Sigmoid colon (tissue), 7 donors: ENCODE data around the gene ARHGAP10. TPM values are rescaled to one million over a fixed set of nuclear protein-coding genes. Genes with fewer than 3 reads are reported as not detected.

Experiments
- DNase-seq: peaks from one replicate; pipeline ENCODE4 v3.0.0-alpha.2; 2019
- H3K27ac ChIP-seq, 4 donors: fragments of 200-600 bp; sonication (generic); one replicate each; pipeline ENCODE4 v1.5.1; 2016 to 2019; ENCODE audit warnings: mild to moderate bottlenecking in 1 of 4
- H3K27me3 ChIP-seq, 3 donors: fragments of 200-600 bp; sonication (generic); one replicate each; pipeline ENCODE4 v1.5.1; 2019; ENCODE audit warnings: mild to moderate bottlenecking in 1 of 3
- H3K36me3 ChIP-seq, 4 donors: fragments of 200-600 bp; sonication (generic); one replicate each; pipeline ENCODE4 v1.5.1; 2016 to 2019
- H3K4me1 ChIP-seq, 4 donors: fragments of 200-600 bp; sonication (generic); one replicate each; pipeline ENCODE4 v1.5.1; 2017 to 2019
- H3K4me3 ChIP-seq, 4 donors: fragments of 200-600 bp; sonication (generic); one replicate each; pipeline ENCODE4 v1.5.1; 2017 to 2019; ENCODE audit warnings: mild to moderate bottlenecking in 2 of 4, moderate library complexity in 1 of 4
- H3K9me3 ChIP-seq, 4 donors: fragments of 200-600 bp in 3 of 4; sonication (generic) in 3 of 4; one replicate each; pipeline versions ENCODE4 v1.5.1 to v1.6.1; 2013 to 2019
- CTCF ChIP-seq, 4 experiments: fragments of 450-650 bp in 3 of 4; fragments of 200-600 bp in 1 of 4; IDR thresholded peaks; one replicate each; pipeline ENCODE4 v1.5.1; 2016 to 2019; ENCODE audit warnings: antibody characterized with exemption in 4 of 4, mild to moderate bottlenecking in 3 of 4, moderate library complexity in 2 of 4
- EP300 ChIP-seq, 4 donors: sonication (generic); formaldehyde crosslinking; IDR thresholded peaks; one replicate each; pipeline ENCODE4 v1.6.1; 2017; ENCODE audit warnings: antibody characterized with exemption in 4 of 4
- POLR2A ChIP-seq, 2 donors: fragments of 450-650 bp; IDR thresholded peaks; one replicate each; pipeline ENCODE4 v1.6.1; 2016; ENCODE audit warnings: antibody characterized with exemption in 2 of 2, mild to moderate bottlenecking in 2 of 2, moderate library complexity in 2 of 2
- POLR2AphosphoS5 ChIP-seq, 4 donors: sonication (generic); formaldehyde crosslinking; IDR thresholded peaks; one replicate each; pipeline ENCODE4 v1.6.1; 2017; ENCODE audit warnings: antibody characterized with exemption in 4 of 4
- WGBS, 2 donors: extraction: QIAGEN DNeasy Blood & Tissue Kit; methylation state at CpG; one replicate each; pipeline ENCODE4 v1.1.7; 2013; 5-methylcytosine and 5-hydroxymethylcytosine counted together
- intact Hi-C: fragments of 100-400 bp; cut with DNase I; formaldehyde crosslinking; loops from one replicate; pipeline ENCODE4 v1.15.1; 2023
- polyA plus RNA-seq, 3 donors: library from polyadenylated mRNA; stranded (reverse); fragments of 200-250 nt; gene quantifications; one replicate each; pipeline ENCODE4 v1.2.3, GENCODE V29; 2013
- total RNA-seq, 4 donors: library from RNA; depleted of rRNA; stranded (reverse); fragments of >200 nt; gene quantifications; one replicate each; pipeline ENCODE4 v1.1.0, GENCODE V29; 2016
- donor health status: healthy with polysubstance abuse.
- donor health status: Bipolar disorder and iron deficiency.
- donor health status: healthy.

The ARHGAP10 gene
- total and polyA plus RNA-seq, 7 donors = 3.0 to 158 (median 123) TPM

DNA sequence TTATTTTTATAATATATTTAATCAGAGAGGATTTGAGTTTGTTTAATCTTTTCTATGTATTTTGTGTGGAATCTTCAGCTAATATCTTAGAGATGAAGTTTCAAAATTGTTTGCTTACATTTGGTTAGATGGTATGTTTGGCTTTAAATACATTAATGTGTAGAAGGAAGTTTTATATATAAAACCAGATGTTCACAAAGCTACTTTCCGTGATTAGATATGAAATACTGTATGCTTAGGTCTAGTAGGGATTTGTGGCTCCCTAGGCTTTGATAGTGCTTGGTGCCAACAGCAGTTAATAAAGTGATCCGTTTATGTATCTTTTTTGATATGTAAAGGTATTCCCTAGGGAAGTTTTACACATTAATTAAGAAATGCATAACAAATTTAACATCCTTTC lies 223.0 kb downstream of the ARHGAP10 start:
- TF ChIP-seq EP300 (IDR thresholded peaks at IDR 0.05) = no peak
- TF ChIP-seq POLR2A (IDR thresholded peaks at IDR 0.05) = no peak
- TF ChIP-seq POLR2AphosphoS5 (IDR thresholded peaks at IDR 0.05) = no peak
- no peak for TF ChIP-seq CTCF (IDR thresholded peaks at IDR 0.05)
- DNase-seq = no peak
- intact Hi-C loops = no loop called here
- H3K27ac ChIP-seq = no peak overlapping the region
- WGBS, 2 donors = 87 to 93% methylated on average over 2 of the region's 2 CpGs
- no peak overlapping the region for H3K4me3 ChIP-seq
- no peaks in the 10 kb centered on the region for H3K27me3 ChIP-seq
- H3K9me3 ChIP-seq = no peaks in the 10 kb centered on the region
- H3K4me1 ChIP-seq = peaks cover 0 to 40% (median 10%) of the 10 kb centered on the region in 4 donors
- H3K36me3 ChIP-seq = peaks cover 0 to 31% (median 7%) of the 10 kb centered on the region in 4 donors

GRCh38 chr4:147955827-147956558 lies 224.1 kb downstream of the ARHGAP10 start:
- peaks cover 0 to 33% (median 10%) of the 10 kb centered on the region in 4 donors for H3K4me1 ChIP-seq
- no peaks in the 10 kb centered on the region for H3K9me3 ChIP-seq
- H3K36me3 ChIP-seq = peaks cover 0 to 31% (median 7%) of the 10 kb centered on the region in 4 donors
- no peak overlapping the region for H3K4me3 ChIP-seq
- intact Hi-C loops = no loop called here
- H3K27ac ChIP-seq = peak overlapping the region in 1 of 4 donors; percentile 41
- TF ChIP-seq POLR2A (IDR thresholded peaks at IDR 0.05) = no peak
- DNase-seq = no peak
- 70% methylated on average over 4 of the region's 4 CpGs for WGBS, 2 donors
- no peaks in the 10 kb centered on the region for H3K27me3 ChIP-seq

DNA sequence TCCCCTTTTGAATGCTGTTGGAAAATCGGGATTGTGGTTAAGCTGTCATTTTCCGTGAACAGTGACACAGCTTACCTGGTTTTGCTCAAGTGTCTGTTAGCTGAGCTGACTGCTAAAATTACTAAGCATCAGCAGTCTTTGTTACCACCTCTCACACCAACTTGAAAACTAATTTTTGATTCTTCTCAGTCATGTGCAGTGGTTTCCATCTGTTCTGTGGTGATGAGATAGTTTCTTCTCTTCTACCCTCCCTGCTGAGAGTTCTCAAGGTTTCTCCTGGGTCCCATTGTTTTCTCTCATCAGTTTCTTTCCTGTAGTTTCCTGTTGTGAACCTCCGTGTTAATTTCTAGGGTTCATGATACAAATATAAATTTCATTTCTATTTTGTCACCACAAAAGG lies 225.6 kb downstream of the ARHGAP10 start:
- Histone ChIP-seq H3K9me3 (no peaks in the 10 kb centered on the region), H3K4me1 (peaks cover 0 to 31% (median 10%) of the 10 kb centered on the region in 4 donors), H3K27me3 (no peaks in the 10 kb centered on the region), H3K27ac (no peak overlapping the region), H3K4me3 (no peak overlapping the region), H3K36me3 (peaks cover 0 to 18% (median 3%) of the 10 kb centered on the region in 4 donors)
- TF ChIP-seq POLR2A (IDR thresholded peaks at IDR 0.05) (no peak), POLR2AphosphoS5 (IDR thresholded peaks at IDR 0.05) (no peak), CTCF (IDR thresholded peaks at IDR 0.05) (no peak), EP300 (IDR thresholded peaks at IDR 0.05) (no peak)
- intact Hi-C loops = no loop called here
- 91 to 94% methylated on average over 3 of the region's 3 CpGs for WGBS, 2 donors
- no peak for DNase-seq

- Histone ChIP-seq H3K27me3 (no peaks in the 10 kb centered on the region), H3K36me3 (peaks cover 0 to 14% (median 3%) of the 10 kb centered on the region in 4 donors), H3K4me3 (no peak overlapping the region), H3K9me3 (no peaks in the 10 kb centered on the region), H3K4me1 (peaks cover 0 to 31% (median 10%) of the 10 kb centered on the region in 4 donors), H3K27ac (no peak overlapping the region)
- WGBS, 2 donors = 89 to 90% methylated on average over 3 of the region's 3 CpGs
- intact Hi-C loops = no loop called here
- no peak for DNase-seq
- no peak for TF ChIP-seq POLR2AphosphoS5 (IDR thresholded peaks at IDR 0.05)
Observed at GRCh38 chr4:147958057-147958456, 226.2 kb downstream of the ARHGAP10 start.

DNA sequence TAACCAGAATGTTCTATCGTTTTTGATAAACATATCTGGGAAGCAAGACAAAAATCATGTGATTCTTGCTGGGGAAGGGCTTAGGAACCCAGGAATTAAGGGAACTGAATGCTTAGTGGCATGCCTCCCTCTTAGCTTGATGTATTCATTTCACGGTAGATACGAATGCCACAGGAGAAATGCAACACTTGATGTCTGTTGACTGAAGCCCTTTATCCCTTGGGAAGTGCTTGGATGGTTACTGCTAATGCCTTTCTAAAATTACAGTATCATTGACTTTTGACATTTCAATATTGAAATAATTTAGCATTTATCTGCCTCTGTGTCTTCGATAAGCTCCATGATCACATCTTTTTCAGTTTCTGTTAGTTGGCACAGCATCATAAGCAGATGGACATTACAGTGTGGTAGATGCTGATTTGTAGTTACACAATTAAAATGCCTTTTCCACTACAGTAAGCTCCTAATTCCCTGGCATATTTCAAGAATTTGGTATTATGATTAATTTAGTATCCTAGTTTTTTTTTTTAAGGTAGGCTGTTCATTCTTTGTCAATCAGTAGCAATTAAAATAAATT lies 226.7 kb downstream of the ARHGAP10 start:
- Histone ChIP-seq H3K36me3 (peaks cover 0 to 17% (median 3%) of the 10 kb centered on the region in 4 donors), H3K27ac (no peak overlapping the region), H3K4me3 (no peak overlapping the region), H3K4me1 (peaks cover 0 to 31% (median 10%) of the 10 kb centered on the region in 4 donors), H3K9me3 (no peaks in the 10 kb centered on the region), H3K27me3 (no peaks in the 10 kb centered on the region)
- DNase-seq = no peak
- 76 to 79% methylated on average over 4 of the region's 4 CpGs for WGBS, 2 donors
- TF ChIP-seq POLR2A (IDR thresholded peaks at IDR 0.05) (no peak), EP300 (IDR thresholded peaks at IDR 0.05) (no peak), POLR2AphosphoS5 (IDR thresholded peaks at IDR 0.05) (no peak), CTCF (IDR thresholded peaks at IDR 0.05) (no peak)
- intact Hi-C loops = no loop called here
